OCI-M2 (cell line): Measurements from ENCODE around the gene NUDT6.
"Not testable (repeated sequence)": the region's sequence is repeated elsewhere in the genome, so short reads cannot be mapped to it uniquely, and the experiment has no call there.

Experiments used
- DNase-seq: peaks from one replicate; lab custom pipeline; 2025; ENCODE audit not compliant: unreplicated experiment; lab: John Stamatoyannopoulos, UW

Gene NUDT6

GRCh38 chr4:122879001-122879400 lies 43.4 kb downstream of the NUDT6 start:
- DNase-seq, result no peak

- no peak for DNase-seq
Observed at GRCh38 chr4:122876456-122876855, 45.9 kb downstream of the NUDT6 start.

- no peak for DNase-seq
Observed at GRCh38 chr4:122875949-122876348, 46.4 kb downstream of the NUDT6 start.

GRCh38 chr4:122873821-122874593 lies 48.4 kb downstream of the NUDT6 start:
- no peak for DNase-seq

- no peak for DNase-seq
Observed at GRCh38 chr4:122873146-122873545, 49.3 kb downstream of the NUDT6 start.

- not testable (repeated sequence) for DNase-seq
Observed at GRCh38 chr4:122868235-122868634, 54.2 kb downstream of the NUDT6 start.

GRCh38 chr4:122865425-122865824 lies 57.0 kb downstream of the NUDT6 start:
- DNase-seq, result no peak

- DNase-seq, result no peak
Observed at GRCh38 chr4:122863639-122864038, 58.8 kb downstream of the NUDT6 start.

GRCh38 chr4:122861172-122861943 lies 61.0 kb downstream of the NUDT6 start:
- DNase-seq, result no peak

GRCh38 chr4:122858705-122859104 lies 63.7 kb downstream of the NUDT6 start:
- no peak for DNase-seq

- no peak for DNase-seq
Observed at GRCh38 chr4:122857160-122857559, 65.2 kb downstream of the NUDT6 start.

- DNase-seq, result no peak
Observed at GRCh38 chr4:122855353-122855890, 67.0 kb downstream of the NUDT6 start.

GRCh38 chr4:122854447-122855352 lies 67.7 kb downstream of the NUDT6 start:
- DNase-seq, result no peak

- no peak for DNase-seq
Observed at GRCh38 chr4:122851568-122851967, 70.8 kb downstream of the NUDT6 start.

GRCh38 chr4:122849789-122850188 lies 72.6 kb downstream of the NUDT6 start:
- not testable (repeated sequence) for DNase-seq

GRCh38 chr4:122847931-122848330 lies 74.5 kb downstream of the NUDT6 start:
- DNase-seq, result no peak

- DNase-seq, result no peak
Observed at GRCh38 chr4:122845760-122846159, 76.6 kb downstream of the NUDT6 start.

- DNase-seq, result no peak
Observed at GRCh38 chr4:122845066-122845465, 77.3 kb downstream of the NUDT6 start.

GRCh38 chr4:122844391-122844790 lies 78.0 kb downstream of the NUDT6 start:
- DNase-seq, result not testable (repeated sequence)

GRCh38 chr4:122842984-122843531 lies 79.3 kb downstream of the NUDT6 start:
- no peak for DNase-seq
